GM12801 (cell line): ENCODE results near the gene RYR3.

ENCODE experiments used
- TF ChIP-seq, protein P1 (sequence below): IDR thresholded peaks from one replicate; pipeline ENCODE4 v1.5.1; 2011; ENCODE audit warnings: control low read depth; ENCODE audit not compliant: insufficient read length; ENCODE audit errors: extremely low read depth

The RYR3 gene

GRCh38 chr15:33458421-33458820, 147.7 kb downstream of the RYR3 start:
- TF ChIP-seq, protein P1, sequence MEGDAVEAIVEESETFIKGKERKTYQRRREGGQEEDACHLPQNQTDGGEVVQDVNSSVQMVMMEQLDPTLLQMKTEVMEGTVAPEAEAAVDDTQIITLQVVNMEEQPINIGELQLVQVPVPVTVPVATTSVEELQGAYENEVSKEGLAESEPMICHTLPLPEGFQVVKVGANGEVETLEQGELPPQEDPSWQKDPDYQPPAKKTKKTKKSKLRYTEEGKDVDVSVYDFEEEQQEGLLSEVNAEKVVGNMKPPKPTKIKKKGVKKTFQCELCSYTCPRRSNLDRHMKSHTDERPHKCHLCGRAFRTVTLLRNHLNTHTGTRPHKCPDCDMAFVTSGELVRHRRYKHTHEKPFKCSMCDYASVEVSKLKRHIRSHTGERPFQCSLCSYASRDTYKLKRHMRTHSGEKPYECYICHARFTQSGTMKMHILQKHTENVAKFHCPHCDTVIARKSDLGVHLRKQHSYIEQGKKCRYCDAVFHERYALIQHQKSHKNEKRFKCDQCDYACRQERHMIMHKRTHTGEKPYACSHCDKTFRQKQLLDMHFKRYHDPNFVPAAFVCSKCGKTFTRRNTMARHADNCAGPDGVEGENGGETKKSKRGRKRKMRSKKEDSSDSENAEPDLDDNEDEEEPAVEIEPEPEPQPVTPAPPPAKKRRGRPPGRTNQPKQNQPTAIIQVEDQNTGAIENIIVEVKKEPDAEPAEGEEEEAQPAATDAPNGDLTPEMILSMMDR = no peak

DNA sequence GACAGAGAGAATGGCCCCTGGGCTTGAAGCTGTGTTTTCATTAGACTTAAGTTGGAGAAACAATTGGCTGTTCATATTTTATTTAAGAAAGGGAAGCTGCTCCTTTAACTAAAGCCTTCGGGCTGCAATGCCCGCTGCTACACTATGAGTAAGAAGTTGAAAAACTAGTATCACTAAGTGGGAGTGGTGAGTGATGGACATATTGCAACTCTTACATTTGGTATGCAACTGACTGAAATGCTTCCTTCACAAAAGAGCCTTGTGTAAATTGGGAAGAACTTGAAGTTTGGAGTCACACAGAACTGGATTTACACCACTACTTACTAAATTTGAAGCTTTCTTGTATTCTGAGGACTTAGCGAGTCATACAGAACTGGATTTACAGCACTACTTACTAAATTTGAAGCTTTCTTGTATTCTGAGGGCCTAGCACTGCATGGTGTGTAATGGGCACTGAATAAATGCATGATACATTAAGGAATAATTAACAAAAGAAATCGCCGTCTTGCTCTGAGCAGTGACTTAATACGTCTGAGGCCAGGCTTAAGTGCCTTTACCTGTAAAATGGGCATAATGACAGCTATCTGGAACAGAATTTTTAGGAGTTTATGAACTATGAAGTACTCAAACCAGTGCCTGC, 149.5 kb downstream of the RYR3 start:
- TF ChIP-seq, protein P1 = no peak

DNA sequence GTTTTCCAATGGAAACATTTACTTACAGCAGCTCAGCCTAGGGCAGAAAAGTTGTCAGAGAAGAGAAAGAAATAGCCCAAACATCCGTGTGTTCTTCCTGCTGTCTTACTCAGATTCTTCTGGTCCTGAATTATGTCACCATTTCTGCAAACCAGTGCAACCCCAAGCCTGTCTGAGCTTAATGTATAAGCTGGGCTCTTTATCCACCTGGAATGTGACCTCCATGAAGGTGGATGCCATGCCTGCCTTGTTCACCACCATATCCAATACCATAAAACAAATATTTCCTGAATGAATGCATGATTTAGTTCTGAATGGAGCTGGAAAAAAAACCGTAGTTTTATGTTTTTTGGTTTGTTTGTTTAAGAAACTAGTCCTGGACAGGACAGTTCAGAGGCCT, 150.9 kb downstream of the RYR3 start:
- TF ChIP-seq, protein P1 = no peak

DNA sequence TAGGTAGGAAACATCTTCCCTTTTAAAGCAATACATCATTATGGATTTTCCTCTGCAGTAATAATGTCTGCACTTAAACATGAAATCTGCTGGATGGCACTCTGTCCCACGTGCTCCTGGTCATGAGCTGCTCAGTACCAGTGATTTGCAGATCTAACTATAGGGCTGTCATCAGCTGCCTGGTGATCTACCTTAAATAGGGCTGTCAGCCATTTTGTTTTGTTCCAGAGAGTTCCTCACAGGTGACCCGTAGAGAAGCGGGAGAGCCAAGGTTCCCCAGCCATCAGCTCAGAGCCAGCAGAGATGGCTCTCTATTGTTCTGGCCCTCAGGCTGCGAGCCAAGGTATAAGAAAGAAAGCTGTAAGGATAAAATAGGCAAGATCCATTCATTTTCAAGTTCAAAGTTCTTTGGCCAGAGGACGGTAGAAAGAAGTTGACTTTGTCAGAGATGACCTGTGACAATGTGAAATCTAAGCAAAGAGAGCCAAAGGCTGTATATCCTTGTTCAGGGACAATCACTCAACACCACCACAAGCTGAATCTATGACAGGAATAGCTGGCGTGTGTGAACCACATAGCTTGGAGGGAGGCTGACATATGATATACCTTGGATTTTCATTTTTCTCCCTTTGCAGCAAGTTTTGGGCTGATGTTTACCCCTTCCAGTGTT, 156.5 kb downstream of the RYR3 start:
- TF ChIP-seq, protein P1 = no peak

- TF ChIP-seq, protein P1 = no peak
Observed at GRCh38 chr15:33467816-33468163, 157.0 kb downstream of the RYR3 start.

- TF ChIP-seq, protein P1 = no peak
Observed at GRCh38 chr15:33468740-33469139, 158.0 kb downstream of the RYR3 start.

DNA sequence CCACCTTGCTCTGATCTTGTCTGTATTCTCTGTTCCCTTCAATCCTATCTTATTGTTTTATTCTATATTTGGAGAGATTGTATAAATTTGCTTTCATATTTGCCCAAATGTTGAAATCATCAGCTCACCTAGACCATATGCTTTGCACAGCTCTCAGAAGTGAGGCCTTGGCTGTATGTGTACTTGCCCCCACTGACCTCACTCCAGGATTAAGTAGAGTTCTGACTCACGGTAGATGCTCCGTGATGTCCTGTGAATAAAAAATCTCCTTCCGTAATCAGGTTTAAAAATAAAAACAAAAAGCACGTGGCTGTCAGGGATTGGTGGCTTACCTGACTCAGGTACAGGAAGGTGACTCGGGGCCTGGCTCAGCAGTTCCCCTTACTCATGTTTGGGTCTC, 162.2 kb downstream of the RYR3 start:
- TF ChIP-seq, protein P1 = no peak
